Large intestine (tissue), 3 donors: ENCODE measurements around the gene PTPRE. TPM values are rescaled to one million over a fixed set of nuclear protein-coding genes. Genes with fewer than 3 reads are reported as not detected.

Source experiments
- DNase-seq, 2 donors: peaks; one replicate each; pipeline versions ENCODE4 v3.0.0 to v3.0.0-alpha.2; 2013
- H3K27ac ChIP-seq: one replicate; pipeline ENCODE4 v1.5.1; 2013; ENCODE audit warnings: low read length
- H3K27me3 ChIP-seq: 2 replicates; pipeline ENCODE4 v1.6.1; 2013; ENCODE audit warnings: low read length; ENCODE audit not compliant: control insufficient read depth, insufficient read depth
- H3K36me3 ChIP-seq: 2 replicates; pipeline ENCODE4 v1.6.1; 2013; ENCODE audit warnings: low read length; ENCODE audit not compliant: control insufficient read depth, insufficient read depth
- H3K4me1 ChIP-seq: one replicate; pipeline ENCODE4 v1.6.1; 2013; ENCODE audit warnings: low read length; ENCODE audit not compliant: control insufficient read depth, insufficient read depth
- H3K4me3 ChIP-seq: one replicate; pipeline ENCODE4 v1.5.1; 2013; ENCODE audit warnings: low read length
- H3K9me3 ChIP-seq: one replicate; pipeline ENCODE4 v1.6.1; 2013; ENCODE audit warnings: mild to moderate bottlenecking, low read depth, low read length, moderate library complexity; ENCODE audit not compliant: control insufficient read depth
- WGBS: methylation state at CpG from one replicate; pipeline ENCODE4 v1.1.5; 2013; ENCODE audit warnings: low lambda C conversion rate; ENCODE audit not compliant: insufficient coverage; 5-methylcytosine and 5-hydroxymethylcytosine counted together
- polyA plus RNA-seq: library from polyadenylated mRNA; unstranded; fragments of 120-200 nt; gene quantifications from one replicate; pipeline ENCODE4 v1.2.1, GENCODE V29; 2013

Gene PTPRE
- polyA plus RNA-seq, 1 donor, result 21.6 TPM

GRCh38 chr10:128097783-128098182 lies 190.9 kb downstream of the PTPRE start:
- H3K36me3 ChIP-seq, result peaks cover 26% of the 10 kb centered on the region
- no peaks in the 10 kb centered on the region for H3K27me3 ChIP-seq
- 80% methylated on average over 1 of the region's 8 CpGs for WGBS
- DNase-seq, result no peak
- H3K9me3 ChIP-seq, result no peaks in the 10 kb centered on the region
- H3K4me1 ChIP-seq, result peaks cover 16% of the 10 kb centered on the region
- H3K4me3 ChIP-seq, result no peak overlapping the region
- no peak overlapping the region for H3K27ac ChIP-seq

- Histone ChIP-seq H3K9me3 (no peaks in the 10 kb centered on the region), H3K36me3 (peaks cover 30% of the 10 kb centered on the region), H3K27ac (no peak overlapping the region), H3K27me3 (no peaks in the 10 kb centered on the region), H3K4me1 (peaks cover 16% of the 10 kb centered on the region), H3K4me3 (no peak overlapping the region)
- DNase-seq, result no peak
- no CpG with 5 or more reads among the region's 10 CpGs for WGBS
Observed at GRCh38 chr10:128098631-128099030, 191.7 kb downstream of the PTPRE start.

- Histone ChIP-seq H3K27ac (no peak overlapping the region), H3K4me1 (peaks cover 16% of the 10 kb centered on the region), H3K36me3 (peaks cover 41% of the 10 kb centered on the region), H3K9me3 (peaks cover 2% of the 10 kb centered on the region), H3K4me3 (no peak overlapping the region), H3K27me3 (no peaks in the 10 kb centered on the region)
- DNase-seq, result no peak
- WGBS, result no CpG with 5 or more reads among the region's 10 CpGs
Observed at GRCh38 chr10:128099901-128100300, 193.0 kb downstream of the PTPRE start.

GRCh38 chr10:128101901-128102300 lies 195.0 kb downstream of the PTPRE start:
- Histone ChIP-seq H3K4me3 (no peak overlapping the region), H3K4me1 (peaks cover under 1% of the 10 kb centered on the region), H3K36me3 (peaks cover 59% of the 10 kb centered on the region), H3K27me3 (no peaks in the 10 kb centered on the region), H3K27ac (no peak overlapping the region), H3K9me3 (peaks cover 12% of the 10 kb centered on the region)
- WGBS, result no CpG with 5 or more reads among the region's 1 CpG
- DNase-seq, result no peak

- no peak overlapping the region for H3K27ac ChIP-seq
- no peak for DNase-seq
- H3K36me3 ChIP-seq, result peaks cover 65% of the 10 kb centered on the region
- WGBS, result 83% methylated on average over 2 of the region's 19 CpGs
- peaks cover 19% of the 10 kb centered on the region for H3K9me3 ChIP-seq
- no peaks in the 10 kb centered on the region for H3K4me1 ChIP-seq
- H3K4me3 ChIP-seq, result no peak overlapping the region
- no peaks in the 10 kb centered on the region for H3K27me3 ChIP-seq
Observed at GRCh38 chr10:128102480-128103228, 195.8 kb downstream of the PTPRE start.

GRCh38 chr10:128103229-128103714 lies 196.4 kb downstream of the PTPRE start:
- no peak for DNase-seq
- Histone ChIP-seq H3K36me3 (peaks cover 67% of the 10 kb centered on the region), H3K4me3 (no peak overlapping the region), H3K9me3 (peaks cover 22% of the 10 kb centered on the region), H3K27me3 (no peaks in the 10 kb centered on the region), H3K27ac (no peak overlapping the region), H3K4me1 (no peaks in the 10 kb centered on the region)
- no CpG with 5 or more reads among the region's 8 CpGs for whole genome bisulfite sequencing

GRCh38 chr10:128105383-128105782 lies 198.5 kb downstream of the PTPRE start:
- no peak overlapping the region for H3K4me3 ChIP-seq
- no peaks in the 10 kb centered on the region for H3K4me1 ChIP-seq
- 100% methylated on average over 3 of the region's 4 CpGs for WGBS
- DNase-seq, result no peak
- H3K36me3 ChIP-seq, result peaks cover 71% of the 10 kb centered on the region
- no peaks in the 10 kb centered on the region for H3K27me3 ChIP-seq
- peaks cover 22% of the 10 kb centered on the region for H3K9me3 ChIP-seq
- H3K27ac ChIP-seq, result no peak overlapping the region

GRCh38 chr10:128109707-128110106 lies 202.8 kb downstream of the PTPRE start:
- WGBS, result 86% methylated on average over 1 of the region's 4 CpGs
- Histone ChIP-seq H3K4me1 (peaks cover 8% of the 10 kb centered on the region), H3K9me3 (peaks cover 22% of the 10 kb centered on the region), H3K36me3 (peaks cover 68% of the 10 kb centered on the region), H3K4me3 (no peak overlapping the region), H3K27ac (no peak overlapping the region), H3K27me3 (no peaks in the 10 kb centered on the region)
- no peak for DNase-seq

GRCh38 chr10:128110339-128110738 lies 203.4 kb downstream of the PTPRE start:
- no peak for DNase-seq
- H3K27ac ChIP-seq, result no peak overlapping the region
- H3K27me3 ChIP-seq, result no peaks in the 10 kb centered on the region
- H3K36me3 ChIP-seq, result peaks cover 67% of the 10 kb centered on the region
- H3K4me3 ChIP-seq, result no peak overlapping the region
- WGBS, result no CpG with 5 or more reads among the region's 3 CpGs
- peaks cover 8% of the 10 kb centered on the region for H3K4me1 ChIP-seq
- peaks cover 16% of the 10 kb centered on the region for H3K9me3 ChIP-seq

- WGBS, result 40% methylated on average over 2 of the region's 6 CpGs
- peak in 1 of 2 donors; percentile 72 for DNase-seq
- no peaks in the 10 kb centered on the region for H3K27me3 ChIP-seq
- no peak overlapping the region for H3K4me3 ChIP-seq
- H3K9me3 ChIP-seq, result peaks cover 12% of the 10 kb centered on the region
- peaks cover 8% of the 10 kb centered on the region for H3K4me1 ChIP-seq
- H3K36me3 ChIP-seq, result peaks cover 61% of the 10 kb centered on the region
- no peak overlapping the region for H3K27ac ChIP-seq
Observed at GRCh38 chr10:128111696-128112095, 204.8 kb downstream of the PTPRE start.

GRCh38 chr10:128113026-128113425 lies 206.1 kb downstream of the PTPRE start:
- no peak for DNase-seq
- Histone ChIP-seq H3K27ac (no peak overlapping the region), H3K4me3 (no peak overlapping the region), H3K9me3 (no peaks in the 10 kb centered on the region), H3K36me3 (peaks cover 51% of the 10 kb centered on the region), H3K4me1 (peaks cover 8% of the 10 kb centered on the region), H3K27me3 (no peaks in the 10 kb centered on the region)
- 98% methylated on average over 10 of the region's 13 CpGs for WGBS
